HepG2 (cell line): ENCODE measurements around the gene PTGS2. TPM values are rescaled to one million over a fixed set of nuclear protein-coding genes. Genes with fewer than 3 reads are reported as not detected.

Experiments used
- ATAC-seq: fragments of 200-7000 bp; cut with Tn5 transposase; 3 replicates; pipeline ENCODE4 v1.9.1; 2020; ENCODE audit warnings: mild to moderate bottlenecking, moderate library complexity
- BruUV-seq: library from RNA; stranded (reverse); fragments of 400-500 nt; replicated peaks from 2 replicates; lab custom pipeline; 2021; lab: Mats Ljungman, UMichigan
- CTCF ChIA-PET: fragments of 300-600 bp; formaldehyde crosslinking; extraction: SDS; loops from one replicate; lab custom pipeline; 2021; ENCODE audit warnings: low total read pairs, inconsistent platforms, low intra/inter-chr PET ratio; lab: Yijun Ruan, JAX
- POLR2A ChIA-PET: fragments of 350-600 bp; sonication (Branson Sonifier 250); formaldehyde crosslinking; loops from one replicate; lab custom pipeline; 2020; ENCODE audit warnings: antibody characterized with exemption, inconsistent platforms; lab: Yijun Ruan, JAX
- DNase-seq: peaks from one replicate; pipeline ENCODE4 v3.0.0-alpha.2; 2015; ENCODE audit warnings: low spot score
- FAIRE-seq: peaks from 3 replicates; lab custom pipeline; 2011; peaks lifted over from hg19 to GRCh38; lab: Jason Lieb, UNC
- H2AFZ ChIP-seq: one replicate; pipeline ENCODE4 v1.6.1; 2011; ENCODE audit warnings: low read length, inconsistent platforms
- H3K27ac ChIP-seq: fragments of 300-600 bp; 3 replicates; pipeline ENCODE4 v1.8.0; 2011; ENCODE audit warnings: mixed run types, mild to moderate bottlenecking, mixed read lengths, low read length, inconsistent platforms; ENCODE audit not compliant: insufficient read depth; ENCODE audit errors: extremely low read length
- H3K27me3 ChIP-seq, 2 experiments: fragments of 200-600 bp in 1 of 2; 2 replicates in 1 of 2; 3 replicates in 1 of 2; pipeline versions ENCODE4 v1.6.0 to v1.8.0; 2011; ENCODE audit warnings: low read length in 2 of 2, mild to moderate bottlenecking in 2 of 2, moderate library complexity in 2 of 2, inconsistent platforms in 1 of 2; ENCODE audit not compliant: insufficient read depth in 2 of 2, control insufficient read depth in 1 of 2
- H3K36me3 ChIP-seq, 2 experiments: fragments of 200-600 bp in 1 of 2; replicated peaks in 1 of 2; 2 replicates in 1 of 2; 3 replicates in 1 of 2; pipeline versions ENCODE4 v1.5.1 to v1.8.0; 2011; ENCODE audit warnings: low read length in 2 of 2, inconsistent platforms in 1 of 2; ENCODE audit not compliant: insufficient read depth in 2 of 2, control insufficient read depth in 1 of 2
- H3K4me1 ChIP-seq: 2 replicates; pipeline ENCODE4 v1.5.1; 2012; ENCODE audit warnings: low read length, inconsistent platforms; ENCODE audit not compliant: insufficient read depth
- H3K4me2 ChIP-seq: 2 replicates; pipeline ENCODE4 v1.6.0; 2011; ENCODE audit warnings: low read depth, low read length, inconsistent platforms
- H3K4me3 ChIP-seq, 3 experiments: fragments of 200-600 bp in 1 of 3; sonication (generic), shearing (Covaris generic) in 1 of 3; replicated peaks in 1 of 3; 2 replicates each; pipeline ENCODE4 v1.5.1; 2011 to 2016; ENCODE audit warnings: low read length in 3 of 3, inconsistent platforms in 2 of 3, low read depth in 2 of 3, mild to moderate bottlenecking in 2 of 3, control low read depth in 1 of 3, mixed read lengths in 1 of 3; ENCODE audit not compliant: insufficient read depth in 1 of 3
- H3K79me2 ChIP-seq: one replicate; pipeline ENCODE4 v1.6.1; 2011; ENCODE audit warnings: low read length, inconsistent platforms; ENCODE audit not compliant: insufficient read depth
- H3K9ac ChIP-seq: 2 replicates; pipeline ENCODE4 v1.6.0; 2011; ENCODE audit warnings: mild to moderate bottlenecking, low read depth, low read length, inconsistent platforms; ENCODE audit not compliant: insufficient read depth
- H3K9me3 ChIP-seq: 2 replicates; pipeline ENCODE4 v1.5.1; 2012; ENCODE audit warnings: mild to moderate bottlenecking, low read length
- H4K20me1 ChIP-seq: 2 replicates; pipeline ENCODE4 v1.6.0; 2011; ENCODE audit warnings: inconsistent platforms, mild to moderate bottlenecking, low read length, moderate library complexity; ENCODE audit not compliant: insufficient read depth
- CHCHD3 ChIP-seq: sonication (generic); formaldehyde crosslinking; IDR thresholded peaks from 2 replicates; pipeline ENCODE4 v1.8.0; 2022; ENCODE audit warnings: mild to moderate bottlenecking, missing genetic modification reagents, moderate library complexity
- ERF ChIP-seq: IDR thresholded peaks from 2 replicates; pipeline ENCODE4 v1.6.1; 2018; ENCODE audit warnings: missing biosample characterization, missing genetic modification reagents
- MED8 ChIP-seq: sonication (generic); formaldehyde crosslinking; IDR thresholded peaks from 2 replicates; pipeline ENCODE4 v1.8.1; 2023; ENCODE audit warnings: mild to moderate bottlenecking, missing genetic modification reagents; ENCODE audit not compliant: insufficient replicate concordance
- MIER2 ChIP-seq: IDR thresholded peaks from 2 replicates; pipeline ENCODE4 v1.6.1; 2016; ENCODE audit warnings: missing biosample characterization, missing genetic modification reagents
- PPARG ChIP-seq: conservative IDR thresholded peaks from 2 replicates; pipeline ENCODE4 v1.6.1; 2016; ENCODE audit warnings: missing biosample characterization, missing genetic modification reagents
- ZKSCAN1 ChIP-seq: fragments of 150-350 bp; IDR thresholded peaks from 2 replicates; pipeline ENCODE4 v1.6.1; 2014; ENCODE audit warnings: low read length
- WGBS: methylation state at CpG from one replicate; pipeline ENCODE4 v1.1.6; 2017; ENCODE audit warnings: low lambda C conversion rate; 5-methylcytosine and 5-hydroxymethylcytosine counted together
- in situ Hi-C: cut with HindIII; loops from 2 replicates; pipeline ENCODE4 v1.10.0; 2017; ENCODE audit warnings: low pct_unique_long_range_greater_than_20kb; ENCODE audit not compliant: extremely low pct_ligation_motif_present
- intact Hi-C: fragments of 100-400 bp; cut with micrococcal nuclease; formaldehyde crosslinking; loops from one replicate; pipeline ENCODE4 v1.10.0; 2022; ENCODE audit not compliant: unreplicated experiment
- polyA plus RNA-seq, 8 experiments: library from polyadenylated mRNA; depleted of rRNA in 3 of 8; stranded (reverse) in 7 of 8; unstranded in 1 of 8; fragments of >200 nt; fragmentation: Illumina TruSeq in 4 of 8; extraction: Trizol in 4 of 8; gene quantifications; 2 replicates each; pipeline versions ENCODE4 v1.2.1 to v1.2.3, GENCODE V29; 2011 to 2016; ENCODE audit warnings: low read depth in 4 of 8, missing spikeins in 1 of 8, mixed read lengths in 1 of 8; ENCODE audit not compliant: insufficient read depth in 1 of 8
- total RNA-seq, 5 experiments: library from RNA; depleted of rRNA; stranded (reverse); fragments of >200 nt; fragmentation: Illumina TruSeq; extraction: Trizol; gene quantifications; 2 replicates each; pipeline ENCODE4 v1.2.3, GENCODE V29; 2016; ENCODE audit warnings: low read depth in 1 of 5
- TF ChIP-seq, protein P1 (sequence below): sonication (generic); formaldehyde crosslinking; IDR thresholded peaks from 2 replicates; pipeline ENCODE4 v1.5.0; 2020; ENCODE audit warnings: missing genetic modification reagents, mild to moderate bottlenecking, borderline replicate concordance
- TF ChIP-seq, protein P2 (sequence below): sonication (generic); formaldehyde crosslinking; IDR thresholded peaks from 2 replicates; pipeline ENCODE4 v1.8.0; 2022; ENCODE audit warnings: low read depth, missing genetic modification reagents

The PTGS2 gene
- total and polyA plus RNA-seq, 2 of the 13 experiments (the other 11 are each of a cell fraction or from before 2014, with no cell fraction given), result not detected

DNA sequence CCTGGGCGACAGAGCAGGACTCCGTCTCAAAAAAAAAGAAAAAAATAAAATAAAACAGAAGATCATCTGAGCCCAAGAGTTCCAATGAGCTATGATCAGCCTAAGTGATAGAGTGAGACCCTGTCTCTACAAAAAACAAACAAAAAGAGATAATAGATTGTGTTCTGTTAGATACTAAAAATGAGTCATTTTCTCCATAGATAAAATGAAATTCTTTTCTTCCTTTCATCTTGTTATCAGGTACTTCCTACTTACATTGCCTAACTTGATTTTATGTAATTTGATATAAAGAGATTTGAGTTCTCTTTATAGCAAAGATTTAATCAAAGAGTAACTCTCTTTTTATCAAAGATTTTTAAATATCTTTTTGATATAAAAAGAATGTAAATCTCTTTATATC is 19.3 kb upstream of the PTGS2 start:
- H4K20me1 ChIP-seq, result no peaks in the 10 kb centered on the region
- WGBS, result 92% methylated on average over 2 of the region's 2 CpGs
- no peak for ATAC-seq
- no peaks in the 10 kb centered on the region for H3K27me3 ChIP-seq
- in situ Hi-C loops, result no loop called here
- H3K9me3 ChIP-seq, result no peaks in the 10 kb centered on the region
- FAIRE-seq, result no peak
- ChIA-PET POLR2A (no interaction called here), CTCF (no interaction called here)
- no peaks in the 10 kb centered on the region for H3K36me3 ChIP-seq
- no peaks in the 10 kb centered on the region for H3K79me2 ChIP-seq
- H2AFZ ChIP-seq, result no peak overlapping the region
- no peak overlapping the region for H3K9ac ChIP-seq
- no peak overlapping the region for H3K4me3 ChIP-seq
- no peak overlapping the region for H3K27ac ChIP-seq
- no peak overlapping the region for H3K4me2 ChIP-seq
- H3K4me1 ChIP-seq, result no peaks in the 10 kb centered on the region
- TF ChIP-seq, protein P1, sequence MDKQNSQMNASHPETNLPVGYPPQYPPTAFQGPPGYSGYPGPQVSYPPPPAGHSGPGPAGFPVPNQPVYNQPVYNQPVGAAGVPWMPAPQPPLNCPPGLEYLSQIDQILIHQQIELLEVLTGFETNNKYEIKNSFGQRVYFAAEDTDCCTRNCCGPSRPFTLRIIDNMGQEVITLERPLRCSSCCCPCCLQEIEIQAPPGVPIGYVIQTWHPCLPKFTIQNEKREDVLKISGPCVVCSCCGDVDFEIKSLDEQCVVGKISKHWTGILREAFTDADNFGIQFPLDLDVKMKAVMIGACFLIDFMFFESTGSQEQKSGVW (CRISPR knock-in tag), result no peak
- TF ChIP-seq MIER2 (CRISPR knock-in tag) (no peak), ZKSCAN1 (no peak), MED8 (no peak), ERF (CRISPR knock-in tag) (no peak), CHCHD3 (CRISPR knock-in tag) (no peak), PPARG (no peak)
- TF ChIP-seq, protein P2, sequence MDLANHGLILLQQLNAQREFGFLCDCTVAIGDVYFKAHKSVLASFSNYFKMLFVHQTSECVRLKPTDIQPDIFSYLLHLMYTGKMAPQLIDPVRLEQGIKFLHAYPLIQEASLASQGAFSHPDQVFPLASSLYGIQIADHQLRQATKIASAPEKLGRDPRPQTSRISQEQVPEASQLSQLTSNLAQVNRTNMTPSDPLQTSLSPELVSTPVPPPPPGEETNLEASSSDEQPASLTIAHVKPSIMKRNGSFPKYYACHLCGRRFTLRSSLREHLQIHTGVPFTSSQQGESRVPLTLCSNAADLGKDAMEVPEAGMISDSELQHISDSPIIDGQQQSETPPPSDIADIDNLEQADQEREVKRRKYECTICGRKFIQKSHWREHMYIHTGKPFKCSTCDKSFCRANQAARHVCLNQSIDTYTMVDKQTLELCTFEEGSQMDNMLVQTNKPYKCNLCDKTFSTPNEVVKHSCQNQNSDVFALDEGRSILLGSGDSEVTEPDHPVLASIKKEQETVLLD (CRISPR knock-in tag), result no peak
- BruUV-seq, result no TSS peak
- intact Hi-C loops, result no loop called here
- DNase-seq, result no peak
